GM12878 (cell line): Measurements from ENCODE around the gene VAV2. TPM values are rescaled to one million over a fixed set of nuclear protein-coding genes. Genes with fewer than 3 reads are reported as not detected.

Experiments used
- ATF7 ChIP-seq: fragments of 450-650 bp; IDR thresholded peaks from 2 replicates; pipeline ENCODE4 v1.6.1; 2016; ENCODE audit warnings: low read depth, mild to moderate bottlenecking
- BHLHE40 ChIP-seq, 2 experiments: fragments of 450-650 bp in 1 of 2; IDR thresholded peaks; 2 replicates each; pipeline ENCODE4 v1.6.1; 2011 to 2017; ENCODE audit warnings: low read depth in 2 of 2, borderline replicate concordance in 1 of 2, improper control_type of control experiment in 1 of 2, low read length in 1 of 2, mild to moderate bottlenecking in 1 of 2
- CBFB ChIP-seq: IDR thresholded peaks from 2 replicates; pipeline ENCODE4 v1.6.1; 2016; ENCODE audit warnings: antibody characterized with exemption, low read depth
- CHD2 ChIP-seq: IDR thresholded peaks from 2 replicates; pipeline ENCODE4 v1.6.1; 2011; ENCODE audit warnings: low read depth, low read length, improper control_type of control experiment, borderline replicate concordance
- CHD4 ChIP-seq: fragments of 200-600 bp; sonication (generic); IDR thresholded peaks from 2 replicates; pipeline ENCODE4 v1.6.1; 2016; ENCODE audit warnings: mild to moderate bottlenecking
- ELK1 ChIP-seq: IDR thresholded peaks from 2 replicates; pipeline ENCODE4 v1.6.1; 2012; ENCODE audit warnings: low read depth, low read length, improper control_type of control experiment
- FOXM1 ChIP-seq: IDR thresholded peaks from 2 replicates; pipeline ENCODE4 v1.6.1; 2012; ENCODE audit warnings: low read depth, mild to moderate bottlenecking, inconsistent platforms, low read length, moderate library complexity
- IRF3 ChIP-seq: fragments of 450-650 bp; IDR thresholded peaks from 2 replicates; pipeline ENCODE4 v1.6.1; 2014; ENCODE audit warnings: mild to moderate bottlenecking
- KLF5 ChIP-seq: fragments of 450-650 bp; IDR thresholded peaks from 2 replicates; pipeline ENCODE4 v1.6.1; 2014; ENCODE audit warnings: mild to moderate bottlenecking; ENCODE audit not compliant: partially characterized antibody
- LARP7 ChIP-seq: fragments of 450-650 bp; IDR thresholded peaks from 2 replicates; pipeline ENCODE4 v1.6.1; 2017; ENCODE audit warnings: mild to moderate bottlenecking
- NFYB ChIP-seq: IDR thresholded peaks from 2 replicates; pipeline ENCODE4 v1.6.1; 2011; ENCODE audit warnings: low read depth, mild to moderate bottlenecking, low read length, improper control_type of control experiment, moderate library complexity; ENCODE audit not compliant: insufficient read depth
- NR2C1 ChIP-seq: fragments of 450-650 bp; IDR thresholded peaks from 2 replicates; pipeline ENCODE4 v1.6.1; 2017; ENCODE audit warnings: antibody characterized with exemption, mild to moderate bottlenecking, moderate library complexity
- NR2C2 ChIP-seq: IDR thresholded peaks from 2 replicates; pipeline ENCODE4 v1.6.1; 2011; ENCODE audit warnings: borderline replicate concordance, low read depth; ENCODE audit not compliant: control insufficient read depth, insufficient read length
- PAX8 ChIP-seq: fragments of 450-650 bp; IDR thresholded peaks from 2 replicates; pipeline ENCODE4 v1.6.1; 2017; ENCODE audit warnings: mild to moderate bottlenecking, moderate library complexity
- PBX3 ChIP-seq: IDR thresholded peaks from 2 replicates; pipeline ENCODE4 v1.6.1; 2011; ENCODE audit warnings: mild to moderate bottlenecking, low read depth, low read length, moderate library complexity; ENCODE audit not compliant: insufficient replicate concordance
- POU2F2 ChIP-seq: IDR thresholded peaks from 3 replicates; pipeline ENCODE4 v1.6.1; 2011; ENCODE audit warnings: low read depth, mild to moderate bottlenecking, low read length, borderline replicate concordance
- RB1 ChIP-seq: fragments of 450-650 bp; formaldehyde crosslinking; IDR thresholded peaks from 2 replicates; pipeline ENCODE4 v1.6.1; 2017; ENCODE audit warnings: mild to moderate bottlenecking, borderline replicate concordance
- SMARCA5 ChIP-seq: fragments of 450-650 bp; IDR thresholded peaks from 2 replicates; pipeline ENCODE4 v1.6.1; 2017; ENCODE audit warnings: mild to moderate bottlenecking
- SREBF1 ChIP-seq: IDR thresholded peaks from 2 replicates; pipeline ENCODE4 v1.6.1; 2012; ENCODE audit warnings: mild to moderate bottlenecking, low read length
- STAT1 ChIP-seq: fragments of 450-650 bp; conservative IDR thresholded peaks from 2 replicates; pipeline ENCODE4 v1.6.1; 2014; ENCODE audit warnings: antibody characterized with exemption, mild to moderate bottlenecking
- ZBED1 ChIP-seq: IDR thresholded peaks from 2 replicates; pipeline ENCODE4 v1.6.1; 2016; ENCODE audit warnings: borderline replicate concordance
- ZNF687 ChIP-seq: fragments of 450-650 bp; IDR thresholded peaks from 2 replicates; pipeline ENCODE4 v1.6.1; 2017; ENCODE audit warnings: mild to moderate bottlenecking, moderate library complexity
- ZZZ3 ChIP-seq: IDR thresholded peaks from 2 replicates; pipeline ENCODE4 v1.6.1; 2011; ENCODE audit warnings: low read depth; ENCODE audit not compliant: control insufficient read depth, insufficient read length
- polyA plus RNA-seq, 11 experiments: library from polyadenylated mRNA; depleted of rRNA in 4 of 11; unstranded in 6 of 11; stranded (reverse) in 5 of 11; fragments of >200 nt; fragmentation: Nextera tagmentation in 4 of 11; fragmentation: Illumina TruSeq in 1 of 11; extraction: Ambion mirVana in 4 of 11; extraction: Trizol in 1 of 11; gene quantifications; 1 replicate in 1 of 11; 2 replicates in 10 of 11; pipeline versions ENCODE4 v1.2.1 to v1.2.3, GENCODE V29; 2011 to 2016; ENCODE audit warnings: inconsistent platforms in 2 of 11, missing spikeins in 2 of 11, low read depth in 1 of 11
- total RNA-seq, 4 experiments: library from RNA; depleted of rRNA in 3 of 4; stranded (reverse); fragments of >200 nt in 3 of 4; fragmentation: Illumina TruSeq in 1 of 4; extraction: Trizol in 1 of 4; gene quantifications; 2 replicates each; pipeline versions ENCODE4 v1.2.1 to v1.2.3, GENCODE V29; 2013 to 2021

VAV2 gene
- total and polyA plus RNA-seq, 10 of the 15 experiments (the other 5 are each of a cell fraction or from before 2014, with no cell fraction given) = 0.13 to 43.9 (median 16.9) TPM

- TF ChIP-seq KLF5 (no peak), CHD2 (no peak), LARP7 (no peak), FOXM1 (no peak), IRF3 (no peak), CBFB (no peak), POU2F2 (no peak), PAX8 (no peak), ATF7 (no peak), SMARCA5 (no peak), BHLHE40 (IDR thresholded peaks at IDR 0.05; ENCODE audit: borderline replicate concordance in 1 of 2, low read depth in 2 of 2, low read length in 1 of 2) (peak; percentile 15 to 56; a peak in 2 of 4 replicates), STAT1 (no peak), NR2C1 (no peak), NFYB (no peak), SREBF1 (no peak), RB1 (no peak), ZNF687 (no peak), ZBED1 (no peak), PBX3 (no peak), ZZZ3 (no peak), NR2C2 (peak; percentile 51), ELK1 (no peak), CHD4 (no peak)
Measured at GRCh38 chr9:133927041-133927440, 65.1 kb downstream of the VAV2 start (continued).
